ENCODE measurements around the gene SNAP23.

The SNAP23 gene

GRCh38 chr15:42495361-42496212 lies at the start of gene SNAP23:
Gene SNAP23 (plus strand): TSS chr15:42495634. CDS start chr15:42511847, 16,213 bp downstream.
- DNase-seq: peak; percentile 14 to 20

GRCh38 chr15:42447599-42447998 lies 47.8 kb upstream of the SNAP23 start:
- no peak for DNase-seq

- no peak for DNase-seq
These were observed 47.2 kb upstream of the SNAP23 start for GRCh38 chr15:42448281-42448680.

- DNase-seq: no peak
These were observed 45.5 kb upstream of the SNAP23 start for GRCh38 chr15:42449770-42450424.

- DNase-seq: no peak
These were observed 45.0 kb upstream of the SNAP23 start for GRCh38 chr15:42450425-42450790.

- DNase-seq: no peak
These were observed 41.6 kb upstream of the SNAP23 start for GRCh38 chr15:42453826-42454225.

GRCh38 chr15:42456531-42456930 lies 38.9 kb upstream of the SNAP23 start:
- DNase-seq: no peak

- no peak for DNase-seq
These were observed 38.5 kb upstream of the SNAP23 start for GRCh38 chr15:42456971-42457370.

GRCh38 chr15:42457445-42458442 lies 37.7 kb upstream of the SNAP23 start:
- no peak for DNase-seq

- no peak for DNase-seq
These were observed 34.2 kb upstream of the SNAP23 start for GRCh38 chr15:42461261-42461660.

GRCh38 chr15:42465520-42466259 lies 29.7 kb upstream of the SNAP23 start:
- DNase-seq: no peak

GRCh38 chr15:42471002-42471401 lies 24.4 kb upstream of the SNAP23 start:
- DNase-seq: no peak

GRCh38 chr15:42474827-42475226 lies 20.6 kb upstream of the SNAP23 start:
- no peak for DNase-seq

GRCh38 chr15:42482701-42483100 lies 12.7 kb upstream of the SNAP23 start:
- no peak for DNase-seq

GRCh38 chr15:42483677-42484076 lies 11.8 kb upstream of the SNAP23 start:
- DNase-seq: no peak

- DNase-seq: no peak
These were observed 5.2 kb upstream of the SNAP23 start for GRCh38 chr15:42490291-42490670.

GRCh38 chr15:42490671-42491538 lies 4.5 kb upstream of the SNAP23 start, which contains the start of gene ZNF106:
Gene ZNF106 (minus strand): TSS chr15:42491141. CDS start chr15:42472289, 18,852 bp downstream.
- peak; percentile 36 to 56 for DNase-seq

- no peak for DNase-seq
These were observed 3.8 kb upstream of the SNAP23 start for GRCh38 chr15:42491539-42492225.

GRCh38 chr15:42493679-42494078 lies 1.8 kb upstream of the SNAP23 start:
- DNase-seq: no peak

- no peak for DNase-seq
These were observed 455 bp upstream of the SNAP23 start for GRCh38 chr15:42494998-42495360.

Measured in NCI-H187 (cell line).